Measurements from ENCODE around the gene MAP6D1.

MAP6D1 gene

GRCh38 chr3:183824761-183825455 lies 469 bp downstream of the MAP6D1 start (continued):
- no peak for TF ChIP-seq ZNF202 (tag by site-specific recombination; IDR thresholded peaks at IDR 0.05; ENCODE audit: borderline replicate concordance)
- no peak for TF ChIP-seq ZNF701 (tag by site-specific recombination; IDR thresholded peaks at IDR 0.05)
- TF ChIP-seq ZSCAN23 (tag by site-specific recombination; IDR thresholded peaks at IDR 0.05) = no peak
- TF ChIP-seq ZBTB20 (tag by site-specific recombination; IDR thresholded peaks at IDR 0.05) = no peak; the same call in 1 of the 2 replicates
- TF ChIP-seq PRDM6 (tag by site-specific recombination; IDR thresholded peaks at IDR 0.05) = no peak
- TF ChIP-seq ZNF324 (tag by site-specific recombination; IDR thresholded peaks at IDR 0.05) = no peak; the same call in 1 of the 2 replicates
- TF ChIP-seq EGR2 (tag by site-specific recombination; IDR thresholded peaks at IDR 0.05; ENCODE audit: low read depth) = peak; percentile 90
- TF ChIP-seq KLF8 (tag by site-specific recombination; IDR thresholded peaks at IDR 0.05) = no peak; the same call in 1 of the 2 replicates
- TF ChIP-seq ZBTB17 (tag by site-specific recombination; IDR thresholded peaks at IDR 0.05) = no peak
- TF ChIP-seq MZF1 (tag by site-specific recombination; IDR thresholded peaks at IDR 0.05; ENCODE audit: borderline replicate concordance) = no peak
- no peak for TF ChIP-seq ZNF610 (tag by site-specific recombination; IDR thresholded peaks at IDR 0.05; ENCODE audit: borderline replicate concordance)
- no peak for TF ChIP-seq GLI4 (tag by site-specific recombination; IDR thresholded peaks at IDR 0.05)
- TF ChIP-seq ZNF280C (tag by site-specific recombination; IDR thresholded peaks at IDR 0.05) = no peak
- no peak for TF ChIP-seq ZNF707 (tag by site-specific recombination; IDR thresholded peaks at IDR 0.05)
- no peak for TF ChIP-seq SCRT1 (tag by site-specific recombination; IDR thresholded peaks at IDR 0.05; ENCODE audit: borderline replicate concordance)
- TF ChIP-seq ZNF596 (tag by site-specific recombination; IDR thresholded peaks at IDR 0.05) = no peak
- TF ChIP-seq ZNF114 (tag by site-specific recombination; IDR thresholded peaks at IDR 0.05) = no peak
- no peak for TF ChIP-seq ZNF449 (tag by site-specific recombination; IDR thresholded peaks at IDR 0.05)
- TF ChIP-seq PATZ1 (tag by site-specific recombination; IDR thresholded peaks at IDR 0.05) = peak; percentile 69
- TF ChIP-seq ZNF37A (tag by site-specific recombination; IDR thresholded peaks at IDR 0.05) = no peak
- no peak for TF ChIP-seq ZNF549 (tag by site-specific recombination; IDR thresholded peaks at IDR 0.05)
- TF ChIP-seq REST (tag by site-specific recombination; IDR thresholded peaks at IDR 0.05) = no peak
- TF ChIP-seq ZNF274 (IDR thresholded peaks at IDR 0.05; ENCODE audit: low read length) = no peak
- TF ChIP-seq ZNF274 (tag by site-specific recombination; IDR thresholded peaks at IDR 0.05; ENCODE audit: borderline replicate concordance) = no peak
- TF ChIP-seq IKZF3 (tag by site-specific recombination; IDR thresholded peaks at IDR 0.05) = no peak
- no peak for TF ChIP-seq ZNF473 (tag by site-specific recombination; IDR thresholded peaks at IDR 0.05)
- no peak for TF ChIP-seq KLF16 (tag by site-specific recombination; IDR thresholded peaks at IDR 0.05)
- no peak for TF ChIP-seq ZNF404 (tag by site-specific recombination; IDR thresholded peaks at IDR 0.05)
- TF ChIP-seq ZNF23 (tag by site-specific recombination; IDR thresholded peaks at IDR 0.05; ENCODE audit: borderline replicate concordance) = no peak
- TF ChIP-seq BCL11B (tag by site-specific recombination; IDR thresholded peaks at IDR 0.05; ENCODE audit: low read depth) = no peak; the same call in none of the 2 replicates

Measured in HEK293 (cell line).